Bronchial epithelial cell (primary cell): ENCODE results near the gene NBAS. TPM values are rescaled to one million over a fixed set of nuclear protein-coding genes. Genes with fewer than 3 reads are reported as not detected.

Experiments
- DNase-seq: peaks from one replicate; pipeline ENCODE4 v3.0.0-alpha.2; 2010; ENCODE audit warnings: low read depth
- FAIRE-seq: peaks from 2 replicates; lab custom pipeline; 2011; peaks lifted over from hg19 to GRCh38; lab: Jason Lieb, UNC
- H3K27me3 ChIP-seq: 2 replicates; pipeline ENCODE4 v1.5.1; 2011; ENCODE audit warnings: low read length; ENCODE audit not compliant: control insufficient read depth, insufficient read depth
- H3K36me3 ChIP-seq: 2 replicates; pipeline ENCODE4 v1.5.1; 2011; ENCODE audit warnings: low read length; ENCODE audit not compliant: control insufficient read depth, insufficient read depth
- H3K4me3 ChIP-seq: 2 replicates; pipeline ENCODE4 v1.5.1; 2011; ENCODE audit warnings: mild to moderate bottlenecking, low read depth, low read length, control low read depth
- total RNA-seq: library from RNA; depleted of rRNA; stranded (reverse); fragments of >200 nt; gene quantifications from 2 replicates; pipeline ENCODE4 v1.2.1, GENCODE V29; 2014
- TF ChIP-seq, protein P1 (sequence below): IDR thresholded peaks from 2 replicates; pipeline ENCODE4 v1.5.1; 2011; ENCODE audit warnings: mild to moderate bottlenecking, moderate library complexity, low read length, control low read depth, inconsistent platforms; ENCODE audit not compliant: insufficient read depth, severe bottlenecking

The NBAS gene
- total RNA-seq, 1 donor from 2014 or later: 78.2 TPM

DNA sequence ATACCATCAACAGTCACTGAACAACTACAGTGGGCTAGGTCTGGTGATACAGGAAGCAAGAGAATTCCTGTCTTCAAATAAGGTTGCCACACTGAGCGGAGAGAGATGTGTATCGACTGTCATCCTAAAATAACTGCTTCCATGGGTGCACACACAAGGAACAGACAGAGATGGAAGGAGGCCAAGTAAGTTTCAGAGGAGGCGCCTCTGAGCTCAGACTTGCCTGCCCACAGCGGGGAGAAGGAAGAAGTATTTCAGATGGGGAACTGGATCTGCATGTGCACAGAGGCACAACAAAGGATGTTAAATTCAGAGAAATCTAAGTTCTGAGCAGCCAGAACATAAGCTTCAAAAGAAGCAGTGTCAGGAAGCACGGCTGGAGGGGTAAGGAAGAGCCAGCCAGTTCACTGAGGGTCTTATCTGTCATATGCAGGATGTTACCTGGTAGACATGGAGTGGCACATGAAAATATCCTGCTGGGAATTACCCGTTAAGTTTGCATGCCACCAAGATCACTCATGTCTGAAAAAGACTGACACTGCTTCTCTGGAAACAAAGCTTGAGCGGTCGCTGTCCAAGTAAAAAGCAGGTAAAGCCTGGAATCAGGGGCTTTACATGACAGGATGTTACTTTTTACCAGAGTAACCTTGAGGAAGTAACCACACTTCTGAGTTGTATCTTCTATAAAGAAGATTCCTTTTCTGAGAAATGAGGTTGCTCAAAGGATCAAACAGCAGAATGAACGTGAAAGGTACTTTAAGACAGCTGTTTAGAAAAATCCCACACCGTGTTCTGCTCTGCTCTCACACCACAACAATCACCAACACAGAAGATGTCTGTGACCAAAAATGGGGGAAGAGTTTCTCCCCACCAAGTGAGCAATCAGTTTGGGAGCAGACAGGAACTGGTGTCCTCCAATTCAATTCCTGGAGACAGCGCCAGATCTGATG, 260.2 kb downstream of the NBAS start:
- FAIRE-seq: peak; percentile 52
- no peaks in the 10 kb centered on the region for H3K27me3 ChIP-seq
- H3K4me3 ChIP-seq: no peak overlapping the region
- no peak for DNase-seq
- peaks cover 2% of the 10 kb centered on the region for H3K36me3 ChIP-seq
- TF ChIP-seq, protein P1, sequence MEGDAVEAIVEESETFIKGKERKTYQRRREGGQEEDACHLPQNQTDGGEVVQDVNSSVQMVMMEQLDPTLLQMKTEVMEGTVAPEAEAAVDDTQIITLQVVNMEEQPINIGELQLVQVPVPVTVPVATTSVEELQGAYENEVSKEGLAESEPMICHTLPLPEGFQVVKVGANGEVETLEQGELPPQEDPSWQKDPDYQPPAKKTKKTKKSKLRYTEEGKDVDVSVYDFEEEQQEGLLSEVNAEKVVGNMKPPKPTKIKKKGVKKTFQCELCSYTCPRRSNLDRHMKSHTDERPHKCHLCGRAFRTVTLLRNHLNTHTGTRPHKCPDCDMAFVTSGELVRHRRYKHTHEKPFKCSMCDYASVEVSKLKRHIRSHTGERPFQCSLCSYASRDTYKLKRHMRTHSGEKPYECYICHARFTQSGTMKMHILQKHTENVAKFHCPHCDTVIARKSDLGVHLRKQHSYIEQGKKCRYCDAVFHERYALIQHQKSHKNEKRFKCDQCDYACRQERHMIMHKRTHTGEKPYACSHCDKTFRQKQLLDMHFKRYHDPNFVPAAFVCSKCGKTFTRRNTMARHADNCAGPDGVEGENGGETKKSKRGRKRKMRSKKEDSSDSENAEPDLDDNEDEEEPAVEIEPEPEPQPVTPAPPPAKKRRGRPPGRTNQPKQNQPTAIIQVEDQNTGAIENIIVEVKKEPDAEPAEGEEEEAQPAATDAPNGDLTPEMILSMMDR: no peak

DNA sequence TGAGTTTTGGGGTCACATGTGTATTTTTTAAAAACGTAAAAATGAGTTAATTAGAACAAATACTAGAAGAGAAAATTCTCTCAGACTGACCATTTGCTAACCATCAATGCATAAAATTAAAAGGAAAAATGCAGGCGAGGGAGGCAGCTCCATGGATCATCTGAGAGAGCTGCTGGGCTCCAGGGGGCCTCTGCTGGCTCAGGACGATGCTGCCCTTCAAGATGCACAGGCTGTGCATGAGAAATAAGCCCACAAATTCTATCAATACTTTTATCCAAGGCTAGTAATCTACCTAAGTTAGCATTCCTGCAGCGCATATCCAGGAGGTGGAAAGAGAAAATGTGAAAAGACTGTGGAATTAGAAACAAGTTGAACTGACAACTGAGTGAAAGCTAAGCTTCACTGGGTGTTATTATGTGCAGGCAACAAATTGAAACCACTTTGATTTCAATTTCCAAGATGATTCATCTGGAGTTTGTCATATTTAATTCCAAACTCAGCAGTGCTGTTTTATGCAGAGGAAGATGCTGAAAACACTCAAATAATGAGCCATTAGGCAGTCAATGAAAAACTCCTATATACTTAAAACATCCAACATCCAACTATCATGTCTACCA, 261.1 kb downstream of the NBAS start:
- Histone ChIP-seq H3K4me3 (no peak overlapping the region), H3K27me3 (no peaks in the 10 kb centered on the region), H3K36me3 (peaks cover 2% of the 10 kb centered on the region)
- DNase-seq (no peak), FAIRE-seq (no peak)
- TF ChIP-seq, protein P1: no peak

DNA sequence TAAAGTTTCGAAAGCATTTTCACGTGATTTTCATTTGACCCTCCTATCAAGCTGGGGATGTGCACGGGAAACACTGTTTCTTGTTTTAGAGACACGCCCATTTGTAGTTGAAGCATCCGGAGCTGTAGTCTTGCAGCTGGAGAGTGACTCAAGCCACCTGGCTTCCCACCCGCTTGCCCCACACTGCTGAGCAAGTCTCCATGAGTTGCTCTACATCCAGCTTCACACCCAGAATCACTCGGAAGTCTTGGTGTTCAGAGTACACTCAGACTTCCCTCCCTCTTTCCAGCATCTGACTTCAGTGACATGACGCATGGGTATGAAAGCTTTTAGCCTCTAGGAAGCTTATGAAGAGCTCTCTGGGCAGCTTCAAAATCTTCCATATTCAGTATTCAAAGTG, 262.4 kb downstream of the NBAS start:
- TF ChIP-seq, protein P1: no peak
- Histone ChIP-seq H3K36me3 (peaks cover 2% of the 10 kb centered on the region), H3K27me3 (no peaks in the 10 kb centered on the region), H3K4me3 (no peak overlapping the region)
- FAIRE-seq (no peak), DNase-seq (peak; percentile 18)

DNA sequence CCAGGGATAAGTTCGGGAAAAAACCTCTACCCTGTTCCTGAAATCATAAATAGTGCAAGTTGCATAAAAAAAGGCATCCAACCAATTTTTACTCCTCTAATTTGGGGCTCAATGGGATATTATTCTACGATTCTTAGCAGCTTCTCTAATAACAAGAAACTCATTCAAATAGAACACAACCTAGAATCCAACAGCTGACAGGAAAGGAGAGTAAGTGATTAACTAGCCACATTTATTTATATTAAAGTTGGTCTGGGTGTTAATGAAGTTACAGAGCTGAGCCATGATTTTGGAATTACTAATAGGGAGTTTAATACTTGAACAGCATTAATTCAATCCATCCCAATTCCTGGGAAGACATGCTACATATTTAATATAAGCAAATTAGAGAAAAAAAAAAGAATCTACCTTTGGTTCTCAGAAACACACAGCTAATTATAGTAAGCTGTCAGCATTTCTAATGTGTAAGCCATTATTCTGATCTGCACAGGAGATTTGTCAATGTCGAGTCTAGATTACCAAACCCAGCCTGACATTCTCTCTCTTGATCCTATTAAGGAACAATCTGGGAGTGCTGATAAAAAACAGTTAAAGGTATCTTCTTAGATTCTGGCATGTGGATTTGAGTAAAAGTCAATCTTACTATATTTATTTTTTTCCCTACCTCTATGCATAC, 267.7 kb downstream of the NBAS start:
- H3K36me3 ChIP-seq: peaks cover 4% of the 10 kb centered on the region
- H3K27me3 ChIP-seq: no peaks in the 10 kb centered on the region
- TF ChIP-seq, protein P1: no peak
- no peak for FAIRE-seq
- no peak for DNase-seq
- no peak overlapping the region for H3K4me3 ChIP-seq

DNA sequence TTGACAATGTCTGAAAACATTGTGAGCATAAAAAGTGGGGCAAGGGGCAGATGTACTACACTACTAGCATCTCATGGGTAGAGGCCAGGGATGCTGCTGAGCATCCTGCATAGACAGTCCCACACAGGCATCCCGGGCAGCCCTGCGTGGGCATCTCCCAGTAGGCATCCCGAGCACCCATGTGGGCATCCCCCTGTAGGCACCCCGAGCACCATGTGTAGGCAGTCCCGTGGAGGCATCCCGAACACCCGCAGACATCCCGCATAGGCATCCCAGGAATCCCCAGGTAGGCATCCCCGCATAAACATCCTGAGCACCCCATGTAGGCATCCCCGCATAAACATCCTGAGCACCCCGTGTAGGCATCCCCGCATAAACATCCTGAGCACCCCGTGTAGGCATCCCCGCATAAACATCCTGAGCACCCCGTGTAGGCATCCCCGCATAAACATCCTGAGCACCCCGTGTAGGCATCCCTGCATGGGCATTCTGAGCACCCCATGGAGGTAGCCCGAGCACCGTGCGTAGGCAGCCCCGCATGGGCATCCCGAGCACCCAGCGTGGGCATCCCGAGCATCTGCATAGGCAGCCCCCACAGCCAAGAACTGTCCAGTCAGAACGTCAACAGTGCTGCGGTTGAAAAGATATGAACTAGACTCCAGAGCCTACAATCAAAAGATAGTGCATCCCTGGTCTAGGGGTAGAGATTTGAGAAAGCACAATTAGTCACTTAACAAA, 273.5 kb downstream of the NBAS start:
- FAIRE-seq: no peak
- DNase-seq: no peak
- TF ChIP-seq, protein P1: no peak

More for the DNA sequence above, 273.5 kb downstream of the NBAS start:
- Histone ChIP-seq H3K4me3 (no peak overlapping the region), H3K36me3 (peaks cover 8% of the 10 kb centered on the region), H3K27me3 (no peaks in the 10 kb centered on the region)
